HG03039 (cell line): Measurements from ENCODE around the gene ESRRA.

Experiments used
- ATAC-seq: cut with Tn5 transposase; IDR thresholded peaks from one replicate; pipeline ENCODE4 v1.9.1; 2021; ENCODE audit warnings: mild to moderate bottlenecking, moderate library complexity; ENCODE audit not compliant: unreplicated experiment

Gene ESRRA

GRCh38 chr11:64348383-64349024 is 43.2 kb downstream of the ESRRA start:
- no peak for ATAC-seq

DNA sequence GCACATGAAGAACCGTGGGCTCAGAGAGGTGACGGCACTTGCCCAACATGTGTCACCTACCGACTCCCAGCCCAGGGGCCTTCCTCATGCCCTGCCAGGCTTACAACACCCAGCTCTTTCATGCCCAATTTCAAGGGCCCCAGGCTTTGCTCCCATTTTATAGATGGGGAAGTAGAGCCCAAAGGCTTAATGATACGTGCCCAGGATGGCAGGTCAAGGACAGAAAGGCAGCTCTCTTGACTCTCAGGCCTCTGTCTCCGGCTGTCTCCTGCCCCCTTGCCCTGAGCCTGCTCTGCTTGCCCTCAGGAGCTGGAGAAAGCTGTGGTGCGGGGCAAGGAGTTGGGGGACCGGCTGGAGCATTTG is 43.7 kb downstream of the ESRRA start:
- ATAC-seq: no peak

- ATAC-seq: no peak
Measured at GRCh38 chr11:64349404-64349803, 44.1 kb downstream of the ESRRA start.

DNA sequence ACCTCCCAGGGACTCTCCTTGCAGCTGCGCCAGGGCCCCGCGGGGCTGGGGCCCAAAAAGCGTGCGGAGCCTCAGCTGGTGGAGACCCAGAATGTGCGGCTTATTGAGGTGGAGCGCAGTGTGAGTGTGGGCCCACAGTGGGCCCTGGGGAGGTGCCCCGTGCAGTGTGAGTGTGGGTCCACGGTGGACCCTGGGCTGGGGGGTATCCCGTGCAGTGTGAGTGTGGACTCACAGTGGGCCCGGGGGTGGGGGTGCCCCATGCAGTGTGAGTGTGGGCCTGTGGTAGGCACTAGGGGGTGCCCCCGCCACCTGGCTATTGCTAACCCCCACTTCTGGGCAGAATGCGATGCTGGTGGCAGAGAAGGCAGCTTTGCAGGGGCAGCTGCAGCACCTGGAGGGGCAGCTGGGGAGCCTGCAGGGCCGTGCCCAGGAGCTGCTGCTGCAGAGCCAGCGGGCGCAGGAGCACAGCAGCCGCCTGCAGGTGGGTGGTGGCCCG is 45.9 kb downstream of the ESRRA start:
- ATAC-seq: no peak

- ATAC-seq: no peak
Measured at GRCh38 chr11:64352099-64352994, 47.0 kb downstream of the ESRRA start.

DNA sequence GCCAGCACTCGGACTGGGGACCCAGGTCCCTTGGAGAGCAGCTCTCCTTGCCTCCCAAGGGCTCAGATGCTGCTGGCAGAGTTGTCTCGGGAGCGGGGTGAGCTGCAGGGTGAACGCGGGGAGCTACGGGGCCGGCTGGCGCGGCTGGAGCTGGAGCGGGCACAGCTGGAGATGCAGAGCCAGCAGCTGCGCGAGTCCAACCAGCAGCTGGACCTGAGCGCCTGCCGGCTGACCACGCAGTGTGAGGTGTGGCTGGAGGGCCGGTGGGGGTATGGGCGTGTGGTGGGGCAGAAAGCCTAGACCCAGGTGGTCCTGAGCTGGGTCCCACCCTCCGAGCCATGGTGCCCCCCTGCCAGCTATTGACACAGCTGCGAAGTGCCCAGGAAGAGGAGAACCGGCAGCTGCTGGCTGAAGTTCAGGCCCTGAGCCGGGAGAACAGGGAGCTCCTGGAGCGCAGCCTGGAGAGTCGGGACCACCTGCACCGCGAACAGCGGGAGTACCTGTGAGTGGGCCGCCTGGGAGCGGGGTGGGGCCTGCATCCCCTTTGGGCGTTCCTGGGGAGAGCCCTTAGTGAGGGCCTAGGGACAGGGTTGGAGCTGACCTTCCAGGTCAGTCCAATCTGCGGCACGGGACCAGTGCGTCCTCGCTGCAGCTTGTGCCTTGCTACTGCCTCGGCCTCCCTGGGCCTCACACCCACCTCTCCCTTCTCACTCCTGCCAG is 47.8 kb downstream of the ESRRA start:
- no peak for ATAC-seq

DNA sequence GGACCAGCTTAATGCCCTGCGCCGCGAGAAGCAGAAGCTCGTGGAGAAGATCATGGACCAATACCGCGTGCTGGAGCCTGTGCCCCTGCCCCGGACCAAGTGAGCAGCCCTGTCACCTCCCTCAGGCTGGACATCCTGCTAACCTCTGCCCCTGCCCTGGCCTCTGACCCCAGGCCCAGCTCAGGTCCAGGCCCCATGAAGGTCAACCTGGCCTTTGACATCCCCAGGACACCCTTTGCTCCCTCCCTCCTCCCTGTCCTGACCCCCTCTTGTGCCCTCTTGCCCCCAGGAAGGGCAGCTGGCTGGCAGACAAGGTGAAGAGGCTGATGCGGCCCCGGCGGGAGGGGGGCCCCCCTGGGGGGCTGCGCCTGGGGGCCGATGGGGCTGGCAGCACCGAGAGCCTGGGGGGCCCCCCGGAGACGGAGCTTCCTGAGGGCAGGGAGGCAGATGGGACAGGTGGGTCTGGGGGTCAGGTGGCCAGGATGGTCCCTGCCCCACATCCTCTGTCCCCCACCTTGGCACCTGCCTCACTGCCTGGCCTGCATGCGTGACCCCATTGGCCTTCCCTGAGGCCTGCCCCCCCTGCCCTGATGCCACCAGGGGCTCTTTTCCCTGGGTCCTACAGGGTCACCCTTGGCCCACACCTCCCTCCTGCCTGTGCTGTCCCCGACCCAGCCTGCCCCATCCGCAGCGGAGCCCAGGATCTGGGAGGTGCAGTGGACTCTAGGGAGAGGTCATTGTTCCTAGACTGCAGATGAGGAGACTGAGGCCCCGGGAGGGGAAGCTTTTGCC is 48.6 kb downstream of the ESRRA start:
- ATAC-seq: no peak

GRCh38 chr11:64355078-64355940 is 50.0 kb downstream of the ESRRA start:
- ATAC-seq: no peak

DNA sequence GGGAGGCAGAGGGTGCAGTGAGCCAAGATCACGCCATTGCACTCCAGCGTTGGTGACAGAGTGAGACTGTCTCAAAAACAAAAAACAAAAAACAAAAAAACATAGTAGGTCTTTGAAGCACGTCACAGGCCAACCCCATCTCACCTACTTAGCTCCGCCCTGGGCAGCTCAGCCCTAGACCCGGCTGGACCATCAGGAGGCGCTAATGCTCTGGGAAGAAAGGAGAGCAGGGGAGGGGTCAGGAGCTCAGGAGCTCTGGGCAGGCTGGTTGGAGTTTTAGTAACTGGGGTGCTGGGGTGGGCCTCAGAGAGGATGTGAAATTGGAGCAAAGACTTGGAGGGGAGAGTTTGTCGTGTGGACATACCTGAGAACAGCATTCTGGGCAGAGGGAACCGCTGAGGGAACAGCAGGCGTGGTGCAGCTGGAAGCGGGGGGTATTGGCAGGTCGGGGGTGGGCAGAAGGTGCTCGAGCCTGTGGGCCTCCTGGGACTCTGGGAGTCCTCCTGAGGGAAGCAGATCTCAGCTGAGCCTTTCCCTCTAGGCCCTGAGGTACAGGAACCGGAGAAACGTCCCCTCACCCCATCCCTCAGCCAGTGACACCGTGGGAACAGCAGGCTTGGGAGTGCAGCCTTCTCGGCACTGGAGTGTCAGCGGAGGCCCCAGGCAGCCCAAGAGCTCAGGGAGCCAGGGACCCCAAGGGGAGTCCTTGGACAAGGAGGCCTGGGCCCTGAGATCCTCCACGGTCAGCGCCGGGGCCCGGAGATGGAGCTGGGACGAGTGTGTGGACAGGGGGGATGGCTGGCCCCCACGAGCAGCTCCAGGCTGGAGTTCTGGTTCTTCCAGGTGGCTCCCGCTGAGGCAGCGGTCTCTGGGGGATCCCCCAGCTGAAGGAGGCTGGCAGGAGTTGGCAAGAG is 51.4 kb downstream of the ESRRA start:
- ATAC-seq: no peak

DNA sequence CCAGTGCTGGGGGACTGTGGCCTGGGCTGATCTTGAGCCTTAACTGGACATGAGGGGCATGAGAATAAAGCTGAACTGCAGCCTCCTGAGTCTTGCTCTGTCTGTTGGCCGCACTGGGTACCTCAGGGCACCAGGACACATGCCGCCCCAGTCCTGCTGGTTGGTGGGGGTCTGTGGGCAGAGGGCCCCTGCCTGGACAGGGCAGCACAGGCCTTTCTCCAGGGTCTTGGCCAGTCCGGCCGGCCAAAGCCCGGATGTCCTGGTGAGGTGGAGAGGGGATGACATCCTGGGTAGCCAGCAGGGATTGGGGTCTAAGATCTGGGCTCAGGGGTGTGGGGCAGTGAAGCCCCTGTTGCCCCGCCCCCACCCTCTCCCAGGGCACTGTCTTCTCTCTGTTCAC is 52.1 kb downstream of the ESRRA start:
- ATAC-seq: no peak

- ATAC-seq: no peak
Measured at GRCh38 chr11:64357904-64358535, 52.7 kb downstream of the ESRRA start.

GRCh38 chr11:64358536-64358906 is 53.2 kb downstream of the ESRRA start:
- ATAC-seq: no peak

DNA sequence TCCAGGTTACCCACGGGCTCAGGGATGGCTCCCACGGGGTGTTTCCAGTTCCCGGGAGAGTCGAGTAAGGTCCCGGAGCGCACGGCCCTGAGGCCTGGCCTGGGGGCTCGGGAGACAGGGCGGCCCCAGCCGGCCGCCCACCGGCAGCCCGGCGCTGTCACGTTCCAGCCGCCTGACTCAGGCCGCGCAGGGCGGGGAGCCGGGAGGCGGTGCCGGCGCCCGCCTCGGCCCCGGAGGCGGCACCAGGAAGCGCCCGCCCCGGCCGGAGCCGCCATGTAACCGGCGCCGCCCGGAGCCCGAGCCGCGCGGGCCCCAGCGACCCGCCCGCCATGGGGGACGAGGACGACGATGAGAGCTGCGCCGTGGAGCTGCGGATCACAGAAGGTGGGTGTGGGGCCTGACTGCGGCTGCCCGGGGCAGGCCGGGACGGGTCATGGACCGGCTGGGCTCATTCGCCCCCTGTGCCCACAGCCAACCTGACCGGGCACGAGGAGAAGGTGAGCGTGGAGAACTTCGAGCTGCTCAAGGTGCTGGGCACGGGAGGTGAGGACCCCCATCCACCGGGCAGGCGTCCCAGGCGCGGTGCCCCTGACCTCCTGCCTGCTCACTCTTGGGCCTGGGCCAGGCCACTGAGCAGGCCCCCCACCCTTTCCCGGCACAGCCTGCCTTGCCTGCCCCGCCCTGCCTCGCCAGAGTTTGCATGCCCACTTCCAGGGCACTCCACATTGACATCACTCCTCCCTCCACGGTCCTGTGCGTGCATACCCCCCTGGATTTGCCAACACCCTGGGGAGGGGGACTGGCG is 53.8 kb downstream of the ESRRA start, which contains the start of gene RPS6KA4:
Gene RPS6KA4, plus strand, starts transcription at position 256 of the 805 bp plus-strand sequence. Its CDS starts 74 bp downstream, at position 330.
- ATAC-seq: no peak

GRCh38 chr11:64359712-64360445 is 54.6 kb downstream of the ESRRA start:
- no peak for ATAC-seq

DNA sequence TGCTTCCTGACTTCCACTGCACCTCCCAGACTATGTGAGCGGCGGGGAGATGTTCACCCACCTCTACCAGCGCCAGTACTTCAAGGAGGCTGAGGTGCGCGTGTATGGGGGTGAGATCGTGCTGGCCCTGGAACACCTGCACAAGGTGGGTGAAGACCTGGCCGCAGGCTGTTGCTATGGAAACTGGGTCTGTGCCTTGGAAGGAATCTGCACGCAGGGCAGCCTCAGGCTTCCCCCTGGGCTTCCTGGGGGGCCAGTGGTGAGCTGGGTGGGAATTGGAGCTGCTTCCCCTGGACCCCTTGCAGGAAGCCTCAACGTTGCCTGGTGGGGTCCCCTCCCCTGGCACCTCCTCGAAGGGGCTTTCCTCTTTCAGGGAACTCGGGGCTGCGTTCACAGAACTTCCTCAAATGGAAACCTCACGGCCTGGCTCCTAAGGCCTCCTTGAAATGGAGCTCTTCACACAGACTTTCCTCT is 55.2 kb downstream of the ESRRA start:
- ATAC-seq: no peak

GRCh38 chr11:64361659-64362058 is 56.3 kb downstream of the ESRRA start:
- ATAC-seq: no peak

DNA sequence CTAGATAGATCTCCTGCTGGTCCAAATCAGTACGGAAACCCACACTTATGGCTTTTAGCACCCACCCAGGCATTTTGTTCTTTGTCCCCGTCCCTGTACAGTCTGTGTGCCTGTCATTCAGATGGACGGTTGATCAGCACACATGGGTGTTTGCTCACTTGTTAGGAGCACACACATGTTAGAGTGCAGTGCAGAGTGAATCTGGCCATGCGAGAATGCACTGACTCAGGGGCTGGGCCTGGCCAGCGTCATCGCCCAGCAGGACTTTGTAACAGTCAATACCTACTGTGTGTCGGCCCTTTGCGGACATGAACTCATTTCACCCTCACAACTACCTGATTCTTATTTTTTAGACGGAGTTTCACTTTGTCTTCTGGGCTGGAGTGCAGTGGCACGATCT is 57.0 kb downstream of the ESRRA start:
- ATAC-seq: no peak
